Tibial artery (tissue), 4 donors: ENCODE results near the gene ANKRD55.

Experiments
- DNase-seq, 2 donors: peaks; one replicate each; pipeline ENCODE4 v3.0.0-alpha.2; 2019
- H3K27ac ChIP-seq, 2 donors: fragments of 200-600 bp; sonication (generic) in 1 of 2; 1 replicate in 1 of 2; 2 replicates in 1 of 2; pipeline ENCODE4 v1.5.1; 2018 to 2019; ENCODE audit warnings: mild to moderate bottlenecking in 1 of 2
- H3K27me3 ChIP-seq, 2 donors: fragments of 200-600 bp; sonication (generic) in 1 of 2; one replicate each; pipeline versions ENCODE4 v1.5.1 to v1.6.0; 2016 to 2019
- H3K36me3 ChIP-seq, 3 donors: fragments of 200-600 bp; sonication (generic) in 2 of 3; one replicate each; pipeline ENCODE4 v1.5.1; 2016 to 2019; ENCODE audit warnings: mild to moderate bottlenecking in 2 of 3
- H3K4me1 ChIP-seq, 4 donors: fragments of 200-600 bp; sonication (generic) in 2 of 4; 1 replicate in 3 of 4; 2 replicates in 1 of 4; pipeline ENCODE4 v1.5.1; 2016 to 2019
- H3K4me3 ChIP-seq, 2 donors: fragments of 200-600 bp; sonication (generic) in 1 of 2; 1 replicate in 1 of 2; 2 replicates in 1 of 2; pipeline ENCODE4 v1.5.1; 2018 to 2019; ENCODE audit warnings: mild to moderate bottlenecking in 2 of 2
- H3K9me3 ChIP-seq, 3 donors: fragments of 200-600 bp; sonication (generic) in 1 of 3; one replicate each; pipeline ENCODE4 v1.5.1; 2016 to 2019
- CTCF ChIP-seq, 2 experiments: fragments of 200-600 bp in 1 of 2; fragments of 450-650 bp in 1 of 2; IDR thresholded peaks; one replicate each; pipeline ENCODE4 v1.5.1; 2017 to 2019; ENCODE audit warnings: antibody characterized with exemption in 2 of 2, mild to moderate bottlenecking in 1 of 2, moderate library complexity in 1 of 2
- intact Hi-C: fragments of 100-400 bp; cut with DNase I; formaldehyde crosslinking; loops from one replicate; pipeline ENCODE4 v1.15.0; 2023; ENCODE audit warnings: low total_unique reads

ANKRD55 gene

DNA sequence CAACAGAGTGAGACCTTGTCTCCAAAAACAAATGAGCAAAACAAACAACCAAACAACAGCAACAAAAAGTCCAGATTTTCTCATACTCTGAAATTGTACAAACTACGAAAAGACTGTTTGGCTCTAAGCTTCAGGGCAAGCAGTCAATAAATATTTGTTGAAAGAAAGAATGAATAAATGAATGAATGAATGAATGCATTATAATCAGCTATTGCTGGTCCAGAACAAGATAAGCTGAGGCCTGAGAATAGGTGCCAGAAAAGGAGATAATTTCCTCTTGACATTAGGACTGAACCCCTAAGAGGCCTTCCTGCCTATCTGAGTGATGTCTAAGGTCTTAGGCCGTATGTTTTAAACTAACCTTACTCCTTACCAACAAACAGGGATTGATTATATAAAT, 139.2 kb downstream of the ANKRD55 start:
- DNase-seq = no peak
- Histone ChIP-seq H3K4me3 (no peak overlapping the region), H3K9me3 (no peaks in the 10 kb centered on the region), H3K36me3 (no peaks in the 10 kb centered on the region), H3K27ac (no peak overlapping the region), H3K27me3 (no peaks in the 10 kb centered on the region), H3K4me1 (peaks cover 0 to 9% (median 6%) of the 10 kb centered on the region in 4 donors)
- TF ChIP-seq CTCF (IDR thresholded peaks at IDR 0.05) = no peak
- intact Hi-C loops = no loop called here

GRCh38 chr5:56092115-56092514, 141.0 kb downstream of the ANKRD55 start:
- intact Hi-C loops = no loop called here
- no peak for TF ChIP-seq CTCF (IDR thresholded peaks at IDR 0.05)
- no peak for DNase-seq
- H3K27ac ChIP-seq = no peak overlapping the region
- no peaks in the 10 kb centered on the region for H3K36me3 ChIP-seq
- no peak overlapping the region for H3K4me3 ChIP-seq
- H3K27me3 ChIP-seq = no peaks in the 10 kb centered on the region
- H3K9me3 ChIP-seq = no peaks in the 10 kb centered on the region
- peaks cover 0 to 10% (median 0%) of the 10 kb centered on the region in 4 donors for H3K4me1 ChIP-seq

- Histone ChIP-seq H3K27ac (no peak overlapping the region), H3K4me3 (no peak overlapping the region), H3K4me1 (peaks cover 0 to 10% (median 0%) of the 10 kb centered on the region in 4 donors), H3K9me3 (no peaks in the 10 kb centered on the region), H3K36me3 (no peaks in the 10 kb centered on the region), H3K27me3 (no peaks in the 10 kb centered on the region)
- DNase-seq = no peak
- intact Hi-C loops = no loop called here
- no peak for TF ChIP-seq CTCF (IDR thresholded peaks at IDR 0.05)
Measured at GRCh38 chr5:56091664-56092063, 141.5 kb downstream of the ANKRD55 start.

DNA sequence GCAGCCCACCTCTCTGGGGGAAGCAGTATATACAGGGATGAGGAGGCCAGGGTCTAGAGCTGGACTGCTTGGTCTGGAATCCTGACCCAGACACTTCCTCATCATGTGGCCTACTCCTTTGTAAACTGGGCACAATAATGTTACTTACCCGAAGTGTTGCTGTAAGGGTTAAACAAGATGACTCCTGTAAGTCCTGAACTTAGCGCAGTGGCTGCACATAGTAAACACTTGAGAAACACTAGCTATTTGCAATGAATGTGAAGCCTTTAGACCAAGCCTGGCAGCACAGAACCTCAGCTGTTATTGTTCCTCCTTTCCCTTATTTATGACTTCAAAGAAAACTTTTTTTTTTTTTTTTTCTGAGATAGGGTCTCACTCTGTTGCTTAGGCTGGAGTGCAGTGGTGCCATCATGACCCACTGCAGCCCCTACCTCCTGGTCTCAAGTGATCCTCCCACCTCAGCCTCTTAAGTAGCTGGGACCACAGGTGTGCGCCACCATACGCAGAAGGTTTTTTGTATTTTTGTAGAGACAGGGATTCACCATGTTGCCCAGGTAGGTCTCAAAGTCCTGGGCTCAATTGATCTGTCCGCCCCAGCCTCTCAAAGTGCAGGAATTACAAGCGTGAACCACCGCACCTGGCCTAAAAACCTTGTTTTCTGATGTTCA, 142.2 kb downstream of the ANKRD55 start:
- DNase-seq = no peak
- no peak overlapping the region for H3K27ac ChIP-seq
- no peak overlapping the region for H3K4me3 ChIP-seq
- H3K36me3 ChIP-seq = no peaks in the 10 kb centered on the region
- peaks cover 0 to 10% (median 0%) of the 10 kb centered on the region in 4 donors for H3K4me1 ChIP-seq
- intact Hi-C loops = no loop called here
- H3K9me3 ChIP-seq = no peaks in the 10 kb centered on the region
- no peaks in the 10 kb centered on the region for H3K27me3 ChIP-seq
- no peak for TF ChIP-seq CTCF (IDR thresholded peaks at IDR 0.05)

DNA sequence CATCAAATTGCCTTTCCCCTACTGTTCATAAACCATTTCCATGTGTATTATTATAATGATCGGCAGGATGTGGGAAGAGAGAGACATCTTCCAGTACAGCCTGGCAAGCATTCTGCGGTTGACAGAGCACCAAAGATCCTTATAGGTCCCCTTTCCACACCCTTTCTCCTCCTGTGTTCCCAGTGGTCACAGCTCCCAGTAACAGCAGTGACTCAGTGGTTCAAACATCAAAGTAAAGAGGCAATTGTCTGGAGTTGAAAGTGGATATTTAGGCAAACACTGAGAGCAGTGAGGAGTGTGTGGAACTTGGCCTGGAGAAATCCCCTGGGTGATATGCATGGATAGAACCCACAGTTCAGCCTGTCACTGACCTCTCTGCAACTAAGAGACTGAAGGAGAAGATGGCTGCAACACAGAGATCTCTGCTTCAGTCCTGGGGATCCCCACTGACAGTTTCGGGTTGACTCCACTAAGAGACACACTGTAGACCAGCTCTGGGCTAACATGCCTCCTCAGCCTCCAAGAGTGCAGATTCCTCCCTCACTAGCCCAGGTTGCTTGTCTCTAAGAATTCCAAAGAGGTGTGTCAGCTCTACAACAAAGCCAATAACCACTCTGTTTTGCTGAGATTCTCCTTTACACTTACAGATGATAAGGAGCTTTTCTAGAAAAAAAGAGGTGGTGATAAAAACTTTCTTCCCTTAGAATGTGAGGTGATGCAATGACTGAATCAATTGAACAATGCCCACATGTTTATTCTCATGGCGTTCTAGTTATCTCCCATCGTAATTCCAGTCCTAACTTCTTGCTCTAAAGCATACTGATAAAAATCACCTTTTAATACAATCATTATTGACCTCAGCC, 143.9 kb downstream of the ANKRD55 start:
- H3K27me3 ChIP-seq = no peaks in the 10 kb centered on the region
- peaks cover 0 to 10% (median 0%) of the 10 kb centered on the region in 4 donors for H3K4me1 ChIP-seq
- no peaks in the 10 kb centered on the region for H3K9me3 ChIP-seq
- no peak overlapping the region for H3K4me3 ChIP-seq
- DNase-seq = no peak
- intact Hi-C loops = no loop called here
- no peak overlapping the region for H3K27ac ChIP-seq
- no peak for TF ChIP-seq CTCF (IDR thresholded peaks at IDR 0.05)
- no peaks in the 10 kb centered on the region for H3K36me3 ChIP-seq
